Placental pericyte (primary cell): ENCODE measurements around the gene TVP23A. TPM values are rescaled to one million over a fixed set of nuclear protein-coding genes. Genes with fewer than 3 reads are reported as not detected.

ENCODE experiments used
- small RNA-seq: library from RNA; depleted of rRNA; stranded (forward); fragments of <200 nt; gene quantifications from one replicate; pipeline ENCODE3, GENCODE V24; 2012; ENCODE audit warnings: low replicate concordance
- total RNA-seq: library from RNA; depleted of rRNA; stranded (reverse); fragments of >200 nt; gene quantifications from 2 replicates; pipeline ENCODE4 v1.2.3, GENCODE V29; 2012

The TVP23A gene
- total RNA-seq: not detected in 2 replicates

GRCh38 chr16:10817963-10818941 lies at the start of gene TVP23A:
TSS of gene TVP23A (minus strand) at chr16:10818794. CDS start at chr16:10818493, 301 bp downstream.

DNA sequence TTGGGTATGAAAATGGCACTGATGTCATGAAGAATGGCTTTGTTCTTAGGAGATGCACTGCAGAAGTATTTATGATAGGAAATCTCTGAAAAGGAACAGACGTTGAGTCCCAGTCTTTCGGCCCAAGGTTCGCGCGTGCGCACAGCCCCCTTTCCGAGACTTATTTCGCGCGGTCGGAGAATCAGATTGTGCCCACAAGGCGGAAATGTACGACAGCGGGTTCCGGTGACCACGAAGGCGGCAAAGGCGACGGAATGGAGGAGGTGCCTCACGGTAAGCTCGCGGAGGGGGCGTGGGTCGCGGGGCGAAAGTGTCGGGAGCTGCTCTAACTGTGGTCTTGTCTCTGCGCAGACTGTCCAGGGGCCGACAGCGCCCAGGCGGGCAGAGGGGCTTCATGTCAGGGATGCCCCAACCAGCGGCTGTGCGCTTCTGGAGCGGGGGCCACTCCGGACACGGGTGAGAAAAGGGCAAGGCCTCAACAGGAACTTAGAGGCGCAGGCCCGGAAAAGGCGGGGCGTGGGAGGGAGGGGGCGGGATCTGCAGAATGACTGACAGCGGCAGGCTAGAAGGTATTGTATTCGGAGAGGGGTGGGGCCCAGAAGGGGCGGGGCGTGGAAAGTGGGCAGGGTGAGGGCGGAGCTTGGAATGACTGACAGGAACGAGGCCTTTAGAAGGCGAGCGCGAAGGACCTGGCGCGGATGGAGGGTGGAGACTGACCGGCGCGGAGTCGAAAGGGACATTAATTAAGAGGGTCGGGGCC lies 74.8 kb downstream of the TVP23A start, which contains the start of gene NUBP1:
NUBP1 (plus strand) TSS at position 233 of the 760 bp plus-strand sequence; CDS start at position 255, 22 bp downstream.

Small RNAs within 50 kb of the gene (small RNA-seq; reads per million reads assigned to genes)
- gene MTND4LP24: not detected
- gene MTND6P33: not detected

Other genes starting within 250 kb of the TVP23A start
- gene EMP2, start 238.2 kb downstream of the TVP23A start, total RNA-seq: 3.1 and 27.1 TPM in 2 replicates
- gene TEKT5, start 123.9 kb downstream of the TVP23A start, total RNA-seq: under 0.01 TPM in 1 of 2 replicates, not detected in the other
- gene NUBP1, start 75.0 kb downstream of the TVP23A start, total RNA-seq: 18.8 and 25.2 TPM in 2 replicates
- 0.43 TPM in 1 of 2 replicates, not detected in the other for gene CIITA, start 58.4 kb upstream of the TVP23A start, total RNA-seq
- gene DEXI, start 123.7 kb upstream of the TVP23A start, total RNA-seq: 40.7 and 51.1 TPM in 2 replicates
- 27.1 and 30.4 TPM in 2 replicates for gene CLEC16A, start 125.8 kb upstream of the TVP23A start, total RNA-seq